Endodermal cell (in vitro differentiated cells): Measurements from ENCODE around the gene CCDC112. TPM values are rescaled to one million over a fixed set of nuclear protein-coding genes. Genes with fewer than 3 reads are reported as not detected.

Source experiments
- DNase-seq: peaks from one replicate; pipeline ENCODE4 v3.0.0-alpha.2; 2017
- H3K27ac ChIP-seq: 2 replicates; pipeline ENCODE4 v1.5.1; 2013; ENCODE audit warnings: mild to moderate bottlenecking, low read depth, low read length, moderate library complexity
- H3K27me3 ChIP-seq: 2 replicates; pipeline ENCODE4 v1.6.1; 2013; ENCODE audit warnings: mild to moderate bottlenecking, low read length, moderate library complexity; ENCODE audit not compliant: insufficient read depth, control insufficient read depth, poor library complexity, severe bottlenecking
- H3K36me3 ChIP-seq: 2 replicates; pipeline ENCODE4 v1.7.0; 2013; ENCODE audit warnings: mild to moderate bottlenecking, low read length, moderate library complexity; ENCODE audit not compliant: control insufficient read depth, insufficient read depth
- H3K4me1 ChIP-seq: one replicate; pipeline ENCODE4 v1.7.0; 2013; ENCODE audit warnings: low read length; ENCODE audit not compliant: control insufficient read depth, insufficient read depth
- H3K4me3 ChIP-seq: 2 replicates; pipeline ENCODE4 v1.5.1; 2013; ENCODE audit warnings: mild to moderate bottlenecking, low read length, moderate library complexity
- H3K9ac ChIP-seq: 2 replicates; pipeline ENCODE4 v1.6.1; 2013; ENCODE audit warnings: mild to moderate bottlenecking, low read length, moderate library complexity; ENCODE audit not compliant: poor library complexity, severe bottlenecking; ENCODE audit errors: extremely low read depth
- H3K9me3 ChIP-seq: 2 replicates; pipeline ENCODE4 v1.6.1; 2013; ENCODE audit warnings: mild to moderate bottlenecking, low read length, moderate library complexity; ENCODE audit not compliant: control insufficient read depth
- H3K27ac Mint-ChIP-seq: 2 replicates; pipeline ENCODE4 v1.8.0; 2020; ENCODE audit warnings: mixed read lengths
- H3K27me3 Mint-ChIP-seq: 2 replicates; pipeline ENCODE4 v1.8.0; 2021; ENCODE audit warnings: mild to moderate bottlenecking, mixed read lengths; ENCODE audit not compliant: insufficient read depth
- H3K36me3 Mint-ChIP-seq: 2 replicates; pipeline ENCODE4 v1.8.0; 2020; ENCODE audit warnings: low read depth, mixed read lengths
- H3K4me1 Mint-ChIP-seq: 2 replicates; pipeline ENCODE4 v1.8.0; 2020; ENCODE audit warnings: mixed read lengths
- H3K4me3 Mint-ChIP-seq: 2 replicates; pipeline ENCODE4 v1.8.0; 2020; ENCODE audit warnings: mild to moderate bottlenecking, moderate library complexity, mixed read lengths
- H3K9me3 Mint-ChIP-seq: 2 replicates; pipeline ENCODE4 v1.8.0; 2020; ENCODE audit warnings: mild to moderate bottlenecking, mixed read lengths
- WGBS, 2 experiments: methylation state at CpG; one replicate each; pipeline versions ENCODE4 v1.1.5 to v1.1.7; 2013; ENCODE audit warnings: missing lambda C conversion rate in 2 of 2, mixed read lengths in 1 of 2; ENCODE audit not compliant: insufficient coverage in 1 of 2, insufficient read length in 1 of 2; 5-methylcytosine and 5-hydroxymethylcytosine counted together
- total RNA-seq, 2 donors: library from RNA; stranded (reverse); fragmentation: NEBNext Ultra II Directional in 1 of 2; extraction: Animal tissue kit (Norgen Biotek cat#: 25700) in 1 of 2; gene quantifications; 2 replicates in 1 of 2; 3 replicates in 1 of 2; pipeline ENCODE4 v1.2.1, GENCODE V29; 2021
- TF ChIP-seq, protein P1 (sequence below): fragments of 200-600 bp; sonication (generic); conservative IDR thresholded peaks from 2 replicates; pipeline ENCODE4 v1.5.0; 2021; ENCODE audit warnings: antibody characterized with exemption, mild to moderate bottlenecking

CCDC112 gene
- total RNA-seq, 2 donors from 2014 or later, result 6.8 to 7.3 TPM

DNA sequence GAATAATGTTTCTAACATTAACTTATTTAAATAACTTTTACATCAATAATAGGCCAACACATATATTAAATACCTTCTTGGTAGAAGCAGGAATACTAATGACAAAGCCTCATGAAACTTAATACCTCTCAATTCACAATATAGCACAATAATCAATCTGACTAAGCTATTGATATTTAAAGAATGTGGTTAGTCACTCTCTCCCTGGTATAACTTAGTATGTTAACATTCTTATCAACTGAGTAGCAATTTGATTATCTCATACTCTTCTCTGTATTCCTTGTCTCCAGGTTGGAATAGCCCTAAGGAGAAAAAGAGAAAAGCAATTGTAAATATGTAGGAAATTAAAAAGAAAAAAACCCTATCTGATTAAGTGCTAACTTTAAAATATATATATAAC lies 28.8 kb downstream of the CCDC112 start:
- no peak overlapping the region for H3K4me3 Mint-ChIP-seq
- no peak overlapping the region for H3K9ac ChIP-seq
- H3K4me1 Mint-ChIP-seq, result peaks cover 4% of the 10 kb centered on the region
- H3K36me3 ChIP-seq, result no peaks in the 10 kb centered on the region
- no peak overlapping the region for H3K27ac Mint-ChIP-seq
- no peaks in the 10 kb centered on the region for H3K27me3 ChIP-seq
- H3K36me3 Mint-ChIP-seq, result peaks cover 10% of the 10 kb centered on the region
- TF ChIP-seq, protein P1, sequence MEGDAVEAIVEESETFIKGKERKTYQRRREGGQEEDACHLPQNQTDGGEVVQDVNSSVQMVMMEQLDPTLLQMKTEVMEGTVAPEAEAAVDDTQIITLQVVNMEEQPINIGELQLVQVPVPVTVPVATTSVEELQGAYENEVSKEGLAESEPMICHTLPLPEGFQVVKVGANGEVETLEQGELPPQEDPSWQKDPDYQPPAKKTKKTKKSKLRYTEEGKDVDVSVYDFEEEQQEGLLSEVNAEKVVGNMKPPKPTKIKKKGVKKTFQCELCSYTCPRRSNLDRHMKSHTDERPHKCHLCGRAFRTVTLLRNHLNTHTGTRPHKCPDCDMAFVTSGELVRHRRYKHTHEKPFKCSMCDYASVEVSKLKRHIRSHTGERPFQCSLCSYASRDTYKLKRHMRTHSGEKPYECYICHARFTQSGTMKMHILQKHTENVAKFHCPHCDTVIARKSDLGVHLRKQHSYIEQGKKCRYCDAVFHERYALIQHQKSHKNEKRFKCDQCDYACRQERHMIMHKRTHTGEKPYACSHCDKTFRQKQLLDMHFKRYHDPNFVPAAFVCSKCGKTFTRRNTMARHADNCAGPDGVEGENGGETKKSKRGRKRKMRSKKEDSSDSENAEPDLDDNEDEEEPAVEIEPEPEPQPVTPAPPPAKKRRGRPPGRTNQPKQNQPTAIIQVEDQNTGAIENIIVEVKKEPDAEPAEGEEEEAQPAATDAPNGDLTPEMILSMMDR, result no peak
- H3K9me3 Mint-ChIP-seq, result no peaks in the 10 kb centered on the region
- no peaks in the 10 kb centered on the region for H3K27me3 Mint-ChIP-seq
- no peak overlapping the region for H3K4me3 ChIP-seq
- H3K9me3 ChIP-seq, result no peaks in the 10 kb centered on the region
- no peak overlapping the region for H3K27ac ChIP-seq
- no peak for DNase-seq
- no peaks in the 10 kb centered on the region for H3K4me1 ChIP-seq

DNA sequence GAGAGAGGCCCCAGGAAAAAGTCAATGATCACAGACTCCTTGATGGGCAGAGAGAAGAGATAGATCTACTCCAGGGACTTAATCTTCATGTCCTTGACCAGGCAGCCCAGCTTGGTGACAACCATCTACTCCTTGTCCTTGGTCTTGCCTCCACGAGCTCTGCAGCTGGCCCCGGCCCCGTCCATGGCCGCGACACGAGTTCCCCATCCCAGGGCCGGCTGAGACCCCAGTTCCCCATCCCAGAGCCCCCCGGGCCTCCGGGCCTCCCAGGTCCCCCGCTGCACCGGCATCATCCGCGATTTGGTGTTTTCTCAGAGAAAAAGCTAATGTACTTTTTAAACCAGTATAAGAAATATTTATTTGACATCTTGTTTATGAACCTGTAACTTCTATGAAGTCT lies 31.2 kb downstream of the CCDC112 start:
- H3K4me3 Mint-ChIP-seq, result no peak overlapping the region
- H3K4me1 Mint-ChIP-seq, result peaks cover 12% of the 10 kb centered on the region
- H3K9me3 Mint-ChIP-seq, result no peaks in the 10 kb centered on the region
- 92% methylated on average over 13 of the region's 13 CpGs; no CpG with 5 or more reads in 1 of the 2 experiments for WGBS, 2 experiments
- no peaks in the 10 kb centered on the region for H3K36me3 ChIP-seq
- H3K9ac ChIP-seq, result no peak overlapping the region
- H3K27ac ChIP-seq, result no peak overlapping the region
- H3K4me1 ChIP-seq, result no peaks in the 10 kb centered on the region
- no peaks in the 10 kb centered on the region for H3K27me3 Mint-ChIP-seq
- no peaks in the 10 kb centered on the region for H3K27me3 ChIP-seq
- no peak overlapping the region for H3K4me3 ChIP-seq
- no peak overlapping the region for H3K27ac Mint-ChIP-seq
- H3K9me3 ChIP-seq, result no peaks in the 10 kb centered on the region
- DNase-seq, result no peak
- TF ChIP-seq, protein P1, result no peak
- H3K36me3 Mint-ChIP-seq, result peaks cover 10% of the 10 kb centered on the region

DNA sequence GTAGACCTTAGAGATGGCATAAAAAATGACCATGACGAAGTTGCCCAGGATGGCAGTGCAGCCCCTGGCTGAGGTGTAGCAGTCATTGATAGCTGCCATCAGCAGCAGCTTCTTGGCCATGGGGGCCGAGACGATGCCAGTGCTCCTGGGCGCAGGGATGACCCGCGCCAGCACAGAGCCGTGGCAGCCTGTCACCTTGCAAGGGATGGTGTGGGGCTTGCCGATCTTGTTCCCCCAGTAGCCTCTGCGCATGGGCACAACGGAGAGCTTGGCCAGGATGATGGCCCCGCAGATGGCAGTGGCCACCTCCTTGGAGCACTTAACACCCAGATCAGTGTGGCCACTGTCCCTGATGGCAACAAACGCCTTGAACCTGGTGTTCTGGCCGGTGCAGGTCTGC lies 31.7 kb downstream of the CCDC112 start:
- H3K4me1 ChIP-seq, result no peaks in the 10 kb centered on the region
- no peak overlapping the region for H3K27ac ChIP-seq
- no peaks in the 10 kb centered on the region for H3K9me3 ChIP-seq
- DNase-seq, result no peak
- Mint-ChIP-seq H3K4me3 (no peak overlapping the region), H3K36me3 (peaks cover 10% of the 10 kb centered on the region), H3K27ac (no peak overlapping the region), H3K9me3 (no peaks in the 10 kb centered on the region), H3K4me1 (peaks cover 12% of the 10 kb centered on the region), H3K27me3 (no peaks in the 10 kb centered on the region)
- no peaks in the 10 kb centered on the region for H3K36me3 ChIP-seq
- H3K4me3 ChIP-seq, result no peak overlapping the region
- 93 to 95% methylated on average over 3 to 13 of the region's 13 CpGs for WGBS, 2 experiments
- TF ChIP-seq, protein P1, result no peak
- no peak overlapping the region for H3K9ac ChIP-seq
- no peaks in the 10 kb centered on the region for H3K27me3 ChIP-seq
